GM19468 (cell line): ENCODE results near the gene SASH1.

ENCODE experiments used
- ATAC-seq: cut with Tn5 transposase; IDR thresholded peaks from one replicate; pipeline ENCODE4 v1.9.1; 2021; ENCODE audit warnings: mild to moderate bottlenecking, moderate library complexity, moderate number of reproducible peaks; ENCODE audit not compliant: unreplicated experiment; ENCODE audit errors: extremely low read depth

Gene SASH1

GRCh38 chr6:148451690-148452089 is 109.1 kb downstream of the SASH1 start:
- peak; percentile 71 for ATAC-seq

- ATAC-seq = no peak
Measured at GRCh38 chr6:148452876-148453275, 110.2 kb downstream of the SASH1 start.

GRCh38 chr6:148453906-148454305 is 111.3 kb downstream of the SASH1 start:
- ATAC-seq = no peak

- no peak for ATAC-seq
Measured at GRCh38 chr6:148455225-148455624, 112.6 kb downstream of the SASH1 start.

- ATAC-seq = no peak
Measured at GRCh38 chr6:148455674-148456558, 113.3 kb downstream of the SASH1 start.

GRCh38 chr6:148457137-148457842 is 114.7 kb downstream of the SASH1 start:
- no peak for ATAC-seq

GRCh38 chr6:148457843-148458159 is 115.2 kb downstream of the SASH1 start:
- no peak for ATAC-seq

GRCh38 chr6:148459238-148459637 is 116.6 kb downstream of the SASH1 start:
- ATAC-seq = no peak

- no peak for ATAC-seq
Measured at GRCh38 chr6:148460876-148461646, 118.4 kb downstream of the SASH1 start.

GRCh38 chr6:148461986-148462577 is 119.4 kb downstream of the SASH1 start:
- ATAC-seq = no peak

- no peak for ATAC-seq
Measured at GRCh38 chr6:148463671-148464070, 121.0 kb downstream of the SASH1 start.

- ATAC-seq = peak; percentile 49
Measured at GRCh38 chr6:148464319-148465010, 121.8 kb downstream of the SASH1 start.

GRCh38 chr6:148465011-148465335 is 122.3 kb downstream of the SASH1 start:
- ATAC-seq = no peak

- no peak for ATAC-seq
Measured at GRCh38 chr6:148465670-148466069, 123.0 kb downstream of the SASH1 start.

- no peak for ATAC-seq
Measured at GRCh38 chr6:148466158-148466557, 123.5 kb downstream of the SASH1 start.

GRCh38 chr6:148467926-148468325 is 125.3 kb downstream of the SASH1 start:
- no peak for ATAC-seq

- no peak for ATAC-seq
Measured at GRCh38 chr6:148470156-148470555, 127.5 kb downstream of the SASH1 start.

GRCh38 chr6:148470606-148471465 is 128.2 kb downstream of the SASH1 start:
- ATAC-seq = no peak

- no peak for ATAC-seq
Measured at GRCh38 chr6:148471624-148472159, 129.1 kb downstream of the SASH1 start.
